A172 (cell line): Measurements from ENCODE around the gene ANKRD2. TPM values are rescaled to one million over a fixed set of nuclear protein-coding genes. Genes with fewer than 3 reads are reported as not detected.
"Not testable (repeated sequence)": the region's sequence is repeated elsewhere in the genome, so short reads cannot be mapped to it uniquely, and the experiment has no call there.

Experiments
- DNase-seq: peaks from one replicate; pipeline ENCODE4 v3.0.0-alpha.2; 2015; ENCODE audit warnings: low spot score
- total RNA-seq: library from RNA; depleted of rRNA; stranded (reverse); fragments of >200 nt; shearing (Covaris generic); gene quantifications from 2 replicates; pipeline ENCODE4 v1.2.3, GENCODE V29; 2014

ANKRD2 gene
- total RNA-seq, 1 experiment from 2014 or later = 2.0 TPM

GRCh38 chr10:97546456-97547270 lies 25.9 kb upstream of the ANKRD2 start:
- no peak for DNase-seq

GRCh38 chr10:97547271-97547600 lies 25.3 kb upstream of the ANKRD2 start:
- DNase-seq = no peak

GRCh38 chr10:97547962-97548361 lies 24.6 kb upstream of the ANKRD2 start:
- DNase-seq = no peak

GRCh38 chr10:97548828-97549455 lies 23.6 kb upstream of the ANKRD2 start:
- DNase-seq = no peak

- no peak for DNase-seq
Measured at GRCh38 chr10:97549587-97550322, 22.8 kb upstream of the ANKRD2 start.

- DNase-seq = no peak
Measured at GRCh38 chr10:97550336-97551149, 22.0 kb upstream of the ANKRD2 start.

- DNase-seq = no peak
Measured at GRCh38 chr10:97551271-97551670, 21.3 kb upstream of the ANKRD2 start.

GRCh38 chr10:97553575-97554031 lies 19.0 kb upstream of the ANKRD2 start:
- peak; percentile 79 for DNase-seq

GRCh38 chr10:97554336-97554735 lies 18.2 kb upstream of the ANKRD2 start:
- not testable (repeated sequence) for DNase-seq

GRCh38 chr10:97555541-97555940 lies 17.0 kb upstream of the ANKRD2 start:
- DNase-seq = not testable (repeated sequence)

- DNase-seq = not testable (repeated sequence)
Measured at GRCh38 chr10:97560731-97561381, 11.7 kb upstream of the ANKRD2 start.

GRCh38 chr10:97561386-97562077 lies 11.0 kb upstream of the ANKRD2 start:
- DNase-seq = not testable (repeated sequence)

- not testable (repeated sequence) for DNase-seq
Measured at GRCh38 chr10:97562329-97562728, 10.2 kb upstream of the ANKRD2 start.

GRCh38 chr10:97563337-97563736 lies 9.2 kb upstream of the ANKRD2 start:
- DNase-seq = no peak

GRCh38 chr10:97564776-97565175 lies 7.8 kb upstream of the ANKRD2 start:
- DNase-seq = peak; percentile 59

- DNase-seq = no peak
Measured at GRCh38 chr10:97566336-97566996, 6.1 kb upstream of the ANKRD2 start.

GRCh38 chr10:97567891-97568290 lies 4.7 kb upstream of the ANKRD2 start:
- DNase-seq = no peak

GRCh38 chr10:97570146-97570788 lies 2.3 kb upstream of the ANKRD2 start:
- no peak for DNase-seq

- DNase-seq = no peak
Measured at GRCh38 chr10:97570789-97571471, 1.6 kb upstream of the ANKRD2 start.
